ENCODE data around the gene TCF19.

GRCh38 chr6:31131595-31131994 is 26.8 kb upstream of the TCF19 start:
- TF ChIP-seq CTCF (IDR thresholded peaks at IDR 0.05) (no peak), BCL3 (IDR thresholded peaks at IDR 0.05) (no peak), ZNF302 (CRISPR knock-in tag; IDR thresholded peaks at IDR 0.05) (no peak), MAZ (IDR thresholded peaks at IDR 0.05; ENCODE audit: borderline replicate concordance, low read depth, low read length) (no peak), ZSCAN20 (CRISPR knock-in tag; IDR thresholded peaks at IDR 0.05) (no peak), ZC3H11A (IDR thresholded peaks at IDR 0.05) (no peak), USF2 (IDR thresholded peaks at IDR 0.05) (no peak), RFX5 (IDR thresholded peaks at IDR 0.05) (no peak), CBX8 (IDR thresholded peaks at IDR 0.05) (no peak), PBX3 (IDR thresholded peaks at IDR 0.05) (no peak), CHD2 (IDR thresholded peaks at IDR 0.05; ENCODE audit: low read length, partially characterized antibody) (no peak), CEBPB (IDR thresholded peaks at IDR 0.05) (no peak), KDM1A (IDR thresholded peaks at IDR 0.05; ENCODE audit: low read depth) (no peak), HDAC2 (IDR thresholded peaks at IDR 0.05) (no peak)

All from A549 (cell line).